ENCODE data around the gene LAG3.
A peak's percentile ranks its signal among the peaks of the same experiment; 100 is the strongest.

Gene LAG3

DNA sequence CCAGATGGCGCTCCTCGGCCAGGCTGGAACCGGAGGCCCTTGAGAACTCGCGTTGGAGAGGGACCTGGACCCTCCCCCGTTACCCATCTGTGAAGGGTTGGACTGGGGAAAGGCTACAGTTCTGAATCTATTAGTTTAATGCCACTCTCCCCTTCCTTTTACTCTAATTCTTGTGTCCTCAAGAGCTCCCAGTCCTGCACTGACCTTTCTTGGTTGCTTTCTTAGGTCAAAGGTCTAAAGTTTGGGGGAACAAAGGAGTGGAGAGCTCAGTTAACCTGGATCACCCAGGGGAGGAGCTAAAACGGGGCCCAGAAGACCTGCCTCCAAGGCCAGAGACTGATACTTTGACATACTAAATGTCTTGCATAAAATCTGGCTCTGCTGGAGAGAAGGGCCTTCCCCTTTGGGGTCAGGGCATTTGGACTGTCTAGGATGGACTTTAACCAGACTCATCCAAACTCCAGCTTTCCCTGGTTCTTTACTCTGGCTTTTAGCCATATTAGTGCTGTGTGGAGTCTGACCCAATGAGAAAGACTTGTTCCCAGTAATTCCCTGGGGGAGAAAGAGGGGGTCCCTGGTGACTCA, 18.5 kb upstream of the LAG3 start:
- DNase-seq (ENCODE audit: low read depth, low spot score) = no peak

DNA sequence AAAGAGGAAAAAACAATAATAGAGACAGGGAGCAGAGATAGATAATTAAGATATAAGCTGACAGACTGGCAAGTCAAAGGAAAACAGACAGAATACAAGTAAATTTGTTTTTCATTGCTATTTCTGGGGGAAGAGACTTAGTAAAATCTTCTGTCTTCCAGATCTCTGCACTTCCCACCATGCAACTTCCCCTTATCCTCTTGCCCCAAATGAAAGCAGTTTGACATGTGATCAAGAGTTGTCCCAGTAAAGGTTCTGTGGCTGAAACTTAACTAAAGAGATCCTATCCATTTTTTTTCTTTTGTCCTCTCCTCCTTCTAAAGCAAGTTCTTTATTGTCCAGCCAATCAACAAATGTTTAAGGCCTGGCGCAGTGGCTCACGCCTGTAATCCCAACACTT, 17.9 kb upstream of the LAG3 start:
- DNase-seq (ENCODE audit: low read depth, low spot score) = no peak

DNA sequence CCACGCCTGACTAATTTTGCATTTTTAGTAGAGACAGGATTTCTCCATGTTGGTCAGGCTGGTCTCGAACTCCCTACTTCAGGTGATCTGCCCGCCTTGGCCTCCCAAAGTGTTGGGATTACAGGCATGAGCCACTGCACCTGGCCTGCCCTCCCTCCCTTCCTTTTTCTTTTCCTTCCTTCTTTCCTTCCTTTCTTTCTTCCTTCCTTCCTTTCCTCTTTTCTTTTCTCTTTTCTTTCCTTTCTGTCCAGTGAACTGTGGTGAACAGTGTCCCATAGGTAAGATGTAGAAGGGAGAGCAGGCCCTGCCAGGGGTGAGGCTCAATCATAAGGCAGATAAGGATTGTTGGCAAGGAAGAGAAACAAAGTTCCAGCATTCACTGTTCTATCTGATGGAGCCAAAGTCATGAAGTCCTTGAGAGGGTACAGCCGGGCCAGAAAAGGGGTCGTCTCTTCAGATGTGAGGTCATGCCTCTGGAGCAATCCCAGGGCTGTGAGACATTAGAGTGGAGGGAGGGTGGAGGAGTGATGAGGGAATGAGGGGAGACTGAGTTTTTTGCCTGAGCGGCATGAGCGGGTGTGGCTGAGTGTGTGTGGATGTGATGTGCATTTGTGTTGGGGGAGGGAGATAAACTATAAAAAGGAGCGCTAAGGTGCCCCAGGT, 15.2 kb upstream of the LAG3 start:
- DNase-seq (ENCODE audit: low read depth, low spot score) = no peak

DNA sequence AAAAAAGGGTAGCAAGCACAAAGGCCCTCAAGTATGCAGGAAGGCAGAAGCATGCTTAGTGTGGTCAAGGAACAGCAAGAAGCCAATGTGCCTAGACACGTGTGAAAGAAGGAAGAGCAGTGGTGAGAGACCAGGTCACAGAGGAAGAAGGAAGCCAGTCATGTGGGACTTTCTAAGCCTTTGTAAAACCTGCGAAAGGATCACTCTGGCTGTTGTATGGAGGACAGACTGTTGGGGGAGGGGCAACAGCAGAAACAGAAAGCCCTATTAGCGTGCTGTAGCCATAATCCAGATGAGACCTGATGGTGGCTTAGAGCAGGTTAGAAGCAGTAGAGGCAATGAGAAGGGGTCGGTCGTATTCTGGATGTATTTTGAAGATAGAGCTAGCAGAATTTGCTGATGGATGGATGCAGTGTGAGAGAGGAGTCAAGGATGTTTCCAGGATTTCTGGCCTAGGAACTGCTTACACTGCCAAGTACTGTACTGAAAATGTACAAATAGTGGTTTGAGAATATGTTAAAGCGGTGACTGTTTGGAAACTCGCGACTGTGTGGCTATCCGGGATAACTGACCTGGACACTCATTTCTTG, 13.7 kb upstream of the LAG3 start:
- no peak for DNase-seq (ENCODE audit: low read depth, low spot score)

DNA sequence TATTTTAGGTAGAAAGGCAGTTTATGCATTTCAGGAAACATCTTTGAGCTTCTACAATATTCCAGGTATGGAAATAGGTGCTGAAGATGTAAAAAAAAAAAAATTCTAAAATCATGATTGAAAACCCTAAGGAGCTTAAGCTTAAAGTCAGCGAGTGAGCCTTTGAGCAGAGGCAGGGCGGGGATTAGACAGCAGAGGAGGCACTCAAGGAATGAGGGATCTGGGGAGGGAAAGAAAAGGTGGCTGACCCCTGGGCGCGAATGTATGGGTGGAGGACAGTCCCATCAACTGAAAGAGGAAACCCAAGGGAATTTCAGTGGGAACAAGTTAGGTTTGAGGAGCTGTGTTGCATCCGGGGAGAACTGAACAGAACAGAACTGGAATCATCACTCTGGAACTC, 12.6 kb upstream of the LAG3 start:
- DNase-seq (ENCODE audit: low read depth, low spot score) = no peak

DNA sequence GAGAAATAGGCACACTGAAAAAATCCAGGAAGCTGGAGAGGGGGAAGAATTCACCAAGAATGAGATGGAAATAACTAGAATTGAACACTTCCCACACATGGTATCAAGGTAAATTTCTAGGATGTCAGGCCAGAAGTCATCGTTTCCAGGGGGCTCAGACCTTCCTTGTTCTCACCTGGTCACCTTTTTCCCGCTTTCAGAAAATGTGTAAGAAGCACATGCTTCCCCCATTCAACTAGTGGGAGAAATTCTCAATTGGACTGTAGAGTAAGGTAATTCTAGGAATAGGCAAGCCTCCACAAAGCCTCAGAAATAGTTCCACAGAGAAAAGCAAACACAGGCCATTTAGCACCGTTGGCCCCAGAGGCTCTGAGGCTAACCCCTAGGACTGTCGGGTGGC, 8.9 kb upstream of the LAG3 start:
- no peak for DNase-seq (ENCODE audit: low read depth, low spot score)

DNA sequence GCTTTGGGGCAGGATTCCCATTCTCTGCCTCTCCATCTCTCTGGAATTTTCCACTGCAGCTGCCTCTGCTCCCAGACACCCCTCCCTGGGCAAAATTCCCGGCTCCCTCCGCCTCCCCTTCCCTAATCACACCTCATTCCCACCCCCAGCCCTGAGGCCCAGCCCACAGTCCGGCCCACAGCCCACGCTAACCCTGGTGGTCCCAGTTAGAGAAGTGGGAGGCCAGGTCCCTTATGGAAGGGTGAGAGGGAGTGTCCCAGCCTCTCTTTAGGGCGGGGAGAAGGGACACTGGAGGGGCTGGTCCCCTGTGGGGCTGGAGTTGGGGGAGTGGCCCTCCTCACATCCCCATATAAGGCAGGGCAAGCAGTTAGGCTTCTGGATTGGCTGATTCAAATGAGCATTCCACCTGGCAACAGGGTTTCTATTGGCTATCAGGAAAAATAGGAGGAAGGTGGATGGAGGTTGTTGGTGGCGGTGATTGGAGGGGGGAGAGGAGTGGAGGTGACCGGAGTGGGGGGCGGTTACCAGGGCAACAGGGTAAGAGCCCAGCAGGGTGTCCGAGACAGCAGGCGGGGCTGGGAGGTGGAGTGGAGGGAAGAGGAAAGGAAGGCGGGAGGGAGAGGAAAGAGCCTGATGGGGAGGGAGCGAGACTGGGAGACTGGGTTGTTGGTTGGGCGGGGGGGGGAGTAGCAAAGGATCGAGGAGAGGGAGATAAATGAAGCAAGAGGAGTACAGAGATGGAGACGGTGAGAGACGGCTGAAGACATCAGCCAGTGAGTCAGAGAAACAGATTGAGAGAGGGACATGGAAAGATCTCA, 8.1 kb upstream of the LAG3 start:
- DNase-seq (ENCODE audit: low read depth, low spot score) = peak; percentile 99

DNA sequence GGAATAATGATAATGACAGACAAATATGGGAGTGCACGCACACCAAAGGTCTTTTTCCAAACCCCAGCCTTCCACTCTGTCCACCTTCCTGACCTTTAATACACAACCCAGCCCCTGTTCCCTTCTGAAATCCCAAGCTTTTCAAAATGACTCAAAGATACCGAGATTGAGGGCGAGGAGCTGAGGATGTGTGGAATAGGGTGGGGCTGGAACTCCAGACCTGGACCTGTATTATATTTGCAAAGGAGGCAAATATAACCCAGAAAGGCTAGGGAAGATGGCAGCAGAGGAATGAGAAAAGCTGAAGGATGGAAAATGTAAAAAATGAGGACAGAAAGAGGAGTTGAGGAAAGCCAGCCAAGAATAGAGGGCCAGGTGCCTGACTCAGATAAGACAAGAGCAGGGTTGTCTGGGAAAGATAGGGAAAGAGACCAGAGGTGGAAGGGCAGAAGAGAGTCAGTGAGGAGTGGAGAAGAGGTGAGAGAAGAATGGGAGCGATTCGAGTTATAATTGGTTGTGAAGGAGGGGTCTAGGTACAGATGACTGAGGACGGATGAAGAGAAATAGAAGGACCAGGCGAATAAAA, 7.2 kb upstream of the LAG3 start:
- DNase-seq (ENCODE audit: low read depth, low spot score) = peak; percentile 37

DNA sequence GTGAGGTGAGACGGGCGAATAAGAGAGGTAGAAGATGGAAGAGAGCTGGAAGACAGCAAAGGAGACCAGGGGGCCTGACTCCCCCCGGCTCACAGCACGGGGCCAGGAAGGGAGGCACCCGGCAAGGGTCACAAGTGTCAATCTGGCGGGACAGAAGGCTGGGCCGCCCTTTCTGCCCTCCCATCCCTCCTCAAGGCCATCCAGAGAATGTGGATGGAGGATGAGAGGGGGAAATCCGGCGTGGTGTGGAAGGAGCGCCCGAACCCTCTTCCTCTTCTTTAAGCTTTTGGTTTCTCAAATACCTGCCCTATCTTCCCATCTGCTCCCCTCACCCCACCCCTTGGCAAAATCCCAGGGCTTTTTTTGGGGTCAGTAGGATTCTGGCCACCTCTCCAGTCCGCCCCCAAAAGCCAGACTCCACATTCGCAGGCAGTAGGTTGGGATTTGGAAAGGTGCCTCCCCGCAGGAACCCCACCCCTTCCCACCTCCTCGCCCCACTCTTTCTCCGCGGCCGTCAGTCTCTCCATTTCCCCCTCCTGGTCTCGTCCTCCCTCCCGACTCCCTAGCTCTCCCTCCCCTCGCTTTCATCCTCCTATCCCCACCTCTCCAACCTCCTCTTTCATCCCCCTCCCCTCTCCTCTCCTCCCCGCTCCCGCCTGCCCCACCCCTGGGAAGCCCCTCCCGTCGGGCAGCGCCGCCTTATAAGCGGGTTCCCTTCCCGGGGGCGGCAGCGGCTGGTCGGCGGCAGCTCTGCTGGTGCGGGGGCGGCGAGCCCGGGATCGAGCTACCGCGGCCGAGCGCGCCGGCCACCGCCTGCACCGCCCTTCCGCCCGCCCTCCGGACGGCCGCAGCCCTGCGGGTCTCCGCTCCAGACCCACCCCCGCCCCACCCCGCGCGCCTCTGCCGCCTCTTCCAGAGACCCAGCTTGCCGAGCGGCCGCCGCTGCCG, 6.4 kb upstream of the LAG3 start, which contains the start of gene PTMS:
PTMS (plus strand) TSS at position 730 of the 948 bp plus-strand sequence. CDS start 343 bp downstream, outside the sequence.
- DNase-seq (ENCODE audit: low read depth, low spot score) = peak; percentile 83

DNA sequence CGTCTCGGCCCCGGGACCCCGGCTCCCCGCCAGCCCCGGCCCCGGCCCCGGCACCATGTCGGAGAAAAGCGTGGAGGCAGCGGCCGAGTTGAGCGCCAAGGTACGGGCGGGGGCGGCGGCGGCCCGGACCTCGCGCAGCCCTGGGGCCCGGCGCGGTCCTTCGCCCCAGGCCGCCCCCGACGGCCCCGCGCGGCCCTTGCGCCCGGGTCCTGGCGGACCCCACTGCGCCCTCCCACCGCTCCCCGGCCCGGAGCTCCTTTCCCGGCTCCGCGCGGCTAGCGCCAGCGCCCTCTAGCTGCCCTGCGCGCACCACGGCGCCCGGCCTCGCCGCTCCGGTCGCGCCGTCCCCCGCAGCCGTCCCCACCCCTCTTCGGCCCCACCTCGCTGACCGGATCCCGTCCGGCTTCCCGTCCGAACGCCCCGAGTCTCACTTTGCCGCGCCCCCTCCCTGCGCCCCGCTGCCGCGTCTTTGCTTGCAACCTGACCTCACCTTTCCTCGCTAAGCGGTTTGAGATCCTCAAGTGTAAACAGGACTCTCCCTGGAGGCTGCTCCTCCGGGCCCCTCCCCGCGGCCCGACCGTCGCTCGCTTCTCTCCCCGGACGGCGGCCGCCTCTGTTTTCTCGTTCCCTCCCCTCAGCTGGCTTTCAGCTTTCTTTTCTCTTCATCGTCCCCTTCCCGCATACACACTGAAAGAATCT, 5.5 kb upstream of the LAG3 start:
- peak; percentile 68 for DNase-seq (ENCODE audit: low read depth, low spot score)

DNA sequence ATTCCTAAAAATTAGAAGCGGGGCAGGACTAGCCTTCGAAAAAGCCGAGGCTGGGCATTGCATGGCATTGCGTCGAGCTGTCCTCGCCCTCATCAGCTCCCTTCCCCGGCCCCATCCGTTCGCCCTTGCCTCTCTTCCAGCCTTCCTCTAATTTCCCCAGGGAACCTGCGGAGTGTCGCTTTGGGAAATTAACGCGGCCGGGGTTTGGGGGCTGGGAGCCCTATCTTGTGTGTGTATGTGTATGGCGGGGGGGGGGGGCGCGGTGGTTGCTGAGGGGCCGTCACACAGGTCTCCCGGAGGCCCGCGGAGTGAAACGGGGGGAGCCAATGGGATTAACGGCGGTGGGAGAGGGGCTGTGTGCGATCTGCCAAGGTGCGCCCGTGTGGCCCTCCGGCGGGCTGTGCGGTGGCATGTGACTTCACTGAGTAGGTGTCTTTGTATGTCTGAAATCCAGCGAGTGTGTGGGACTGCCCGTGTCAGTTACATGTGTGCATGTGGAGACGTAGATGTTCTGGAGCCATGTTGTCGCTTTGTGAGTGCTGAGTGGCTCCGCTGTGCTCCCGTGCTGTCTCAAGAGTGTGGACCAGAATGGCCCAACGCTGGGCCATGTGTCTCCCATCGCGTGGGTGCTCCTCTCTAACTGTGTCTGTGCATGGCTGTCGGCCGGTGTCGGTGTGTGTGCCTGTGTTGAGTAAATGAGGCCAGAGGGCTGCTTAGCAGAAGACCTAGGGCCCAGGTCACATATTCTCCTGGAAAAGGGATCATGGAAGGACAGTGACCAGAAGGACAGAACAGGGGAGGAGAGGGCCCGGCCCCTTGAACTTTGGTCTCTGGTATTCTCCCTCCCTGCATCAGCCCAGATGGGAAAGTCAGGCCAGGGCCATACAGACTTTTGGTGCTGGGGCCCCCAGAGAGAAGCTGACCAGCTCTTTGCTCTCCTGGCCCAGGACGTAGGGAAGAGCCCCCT, 4.7 kb upstream of the LAG3 start:
- no peak for DNase-seq (ENCODE audit: low read depth, low spot score)

DNA sequence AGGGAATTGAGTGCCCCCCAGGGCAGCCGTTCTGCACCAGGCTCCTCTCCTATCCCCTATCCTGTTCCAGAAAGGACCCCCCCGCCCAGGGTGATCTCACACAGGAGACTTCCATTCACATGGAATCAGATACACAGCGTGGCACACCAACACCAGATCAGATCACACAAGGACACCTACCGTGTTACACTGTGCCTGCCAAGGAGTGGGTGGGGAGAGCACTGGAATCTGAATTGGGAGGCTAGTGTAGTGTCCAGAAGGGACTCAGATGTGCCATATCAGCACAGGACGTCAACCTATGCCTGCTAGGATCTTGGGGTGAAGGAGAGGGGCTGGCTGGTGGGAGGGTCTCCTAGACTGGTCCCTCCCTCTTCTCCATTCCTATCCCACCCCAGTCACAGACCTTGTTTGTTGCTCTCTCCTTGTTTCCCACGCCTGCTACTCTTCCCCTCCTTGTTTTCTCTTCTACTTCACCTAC, 3.8 kb upstream of the LAG3 start:
- peak; percentile 45 for DNase-seq (ENCODE audit: low read depth, low spot score)

DNA sequence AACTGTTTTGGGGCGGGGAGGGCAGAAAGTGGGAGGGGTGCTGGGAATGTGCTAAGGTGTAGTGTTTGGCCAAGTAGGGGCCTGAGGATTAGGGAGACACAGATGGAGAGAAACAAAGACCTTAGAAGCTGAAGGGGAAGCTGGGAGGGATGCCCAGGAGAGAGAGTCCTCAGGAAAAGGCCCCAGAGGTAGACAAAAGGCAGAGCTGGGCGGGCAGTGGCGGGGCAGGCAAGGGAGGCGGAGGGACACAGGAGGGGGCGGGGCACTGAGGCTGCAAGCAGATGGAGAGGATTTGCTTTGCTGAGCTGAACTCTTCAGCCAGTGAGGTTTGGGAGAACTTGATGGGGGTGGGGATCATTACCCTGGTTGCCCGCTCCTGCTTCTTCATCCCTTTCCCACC, 3.3 kb upstream of the LAG3 start:
- DNase-seq (ENCODE audit: low read depth, low spot score) = peak; percentile 67

DNA sequence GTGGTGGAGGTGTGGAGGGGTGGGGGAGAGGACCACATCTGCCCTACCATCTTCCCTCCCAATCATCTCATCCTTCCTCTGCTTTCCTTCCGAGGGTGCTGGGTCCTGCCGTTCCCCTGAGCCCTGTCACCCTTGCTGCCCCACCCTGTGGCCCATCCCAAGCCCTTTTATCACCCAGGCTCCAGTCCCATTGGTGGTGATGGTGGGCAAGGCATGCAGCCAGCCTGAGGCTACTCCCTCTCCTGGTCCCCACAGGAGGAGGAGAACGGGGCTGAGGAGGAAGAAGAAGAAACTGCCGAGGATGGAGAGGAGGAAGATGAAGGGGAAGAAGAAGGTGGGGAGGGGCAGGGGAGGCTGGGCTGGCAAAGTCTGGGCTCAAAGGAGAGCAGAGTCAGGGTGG, 2.7 kb upstream of the LAG3 start:
- DNase-seq (ENCODE audit: low read depth, low spot score) = no peak

DNA sequence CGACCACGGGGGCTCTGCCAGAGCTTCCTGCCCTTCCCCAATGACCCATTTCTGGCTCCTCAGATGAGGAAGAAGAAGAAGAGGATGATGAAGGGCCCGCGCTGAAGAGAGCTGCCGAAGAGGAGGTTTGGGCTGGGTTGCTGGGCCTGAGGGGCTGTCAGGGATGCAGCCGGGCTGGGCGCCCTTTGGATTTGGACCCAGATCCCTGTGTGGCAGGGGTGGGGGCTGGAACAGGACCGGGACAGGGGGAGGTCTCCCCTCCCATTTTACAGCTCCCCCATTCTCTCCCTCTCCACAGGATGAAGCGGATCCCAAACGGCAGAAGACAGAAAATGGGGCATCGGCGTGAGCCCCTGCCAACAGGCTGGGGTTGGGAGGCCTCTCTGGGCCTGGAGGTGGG, 2.2 kb upstream of the LAG3 start:
- DNase-seq (ENCODE audit: low read depth, low spot score) = no peak

DNA sequence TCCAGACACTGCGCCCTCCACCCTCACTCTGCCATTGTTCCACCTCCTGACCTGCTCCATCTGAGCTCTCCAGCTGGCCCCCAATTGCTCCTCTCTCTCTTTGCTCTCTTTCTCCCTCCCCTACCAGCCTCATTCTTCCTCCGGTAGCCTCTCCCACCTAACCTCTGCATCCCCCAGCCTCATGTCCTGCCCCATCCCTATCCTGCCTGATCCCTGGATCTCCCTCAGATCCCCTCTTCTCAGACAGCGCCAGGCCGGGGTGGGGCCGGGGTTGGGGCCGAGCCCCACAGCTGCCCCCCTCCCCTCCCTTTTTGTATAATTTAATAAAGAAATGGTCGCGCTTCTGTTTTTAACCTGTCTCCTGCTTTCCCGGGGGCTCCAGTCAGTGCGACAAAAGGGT, 1.7 kb upstream of the LAG3 start:
- no peak for DNase-seq (ENCODE audit: low read depth, low spot score)

DNA sequence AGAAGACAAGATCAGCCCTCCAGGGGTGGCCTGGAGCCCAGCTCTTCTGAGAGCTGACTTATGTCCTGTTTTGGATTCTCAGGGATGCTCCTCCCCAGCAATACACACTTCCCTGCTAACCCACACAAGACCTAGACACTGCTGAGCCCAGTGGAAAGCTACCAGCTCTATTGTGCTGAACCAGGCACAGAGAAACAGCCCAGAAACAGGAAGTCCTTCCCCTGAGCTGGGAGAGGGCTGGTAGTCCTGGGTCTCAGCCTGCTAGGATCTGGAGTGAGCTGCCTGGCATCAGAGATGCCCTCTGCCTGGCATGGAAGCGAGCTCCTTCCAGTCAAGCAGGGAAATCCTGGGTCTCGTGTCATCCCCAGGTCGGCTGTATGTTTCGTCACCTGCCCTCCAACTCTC, 1.2 kb upstream of the LAG3 start:
- no peak for DNase-seq (ENCODE audit: low read depth, low spot score)

DNA sequence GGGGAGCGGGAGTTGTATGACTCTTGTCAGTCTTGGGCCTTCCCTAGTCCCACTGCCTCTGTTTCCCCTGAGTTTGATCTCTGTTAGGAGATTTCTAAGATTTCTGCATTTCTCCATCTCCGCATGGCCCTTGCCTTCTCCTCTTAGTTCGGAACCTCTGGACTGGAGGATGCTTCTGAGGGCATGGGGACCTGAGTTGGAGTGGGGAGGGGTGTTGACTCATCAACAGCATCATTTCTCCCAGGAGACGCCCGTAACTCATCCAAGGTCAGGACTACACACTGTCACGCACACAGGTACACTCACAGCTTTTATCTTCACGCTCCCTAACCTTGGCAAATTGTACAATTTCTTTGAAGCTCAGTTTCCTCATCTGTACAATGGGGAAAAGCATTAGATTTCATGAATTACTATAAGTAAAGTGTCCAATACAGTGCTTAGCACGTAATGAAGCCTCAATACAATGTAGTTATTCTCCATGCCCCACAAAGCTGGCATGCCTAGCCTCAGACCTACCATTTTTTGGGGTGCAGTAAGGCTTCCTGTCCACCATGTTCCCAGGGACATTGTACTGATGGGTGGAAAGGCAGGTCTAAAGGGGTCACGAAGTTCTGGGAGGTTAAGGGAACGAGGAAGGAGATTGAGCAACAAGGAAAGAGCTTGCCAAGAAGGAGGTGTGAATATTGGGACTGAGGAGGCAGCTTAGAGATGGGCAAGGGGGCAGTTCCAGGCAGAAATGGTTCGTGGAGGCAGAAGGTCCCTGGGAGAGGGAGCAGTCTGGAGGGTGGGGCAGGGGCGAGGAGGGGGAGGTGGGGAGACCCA, 600 bp upstream of the LAG3 start:
- DNase-seq (ENCODE audit: low read depth, low spot score) = no peak

All from ELF-1 (cell line).